ENCODE data around the gene SLC5A5. TPM values are rescaled to one million over a fixed set of nuclear protein-coding genes. Genes with fewer than 3 reads are reported as not detected.
A peak's percentile ranks its signal among the peaks of the same experiment; 100 is the strongest.

The SLC5A5 gene
- total RNA-seq, 1 donor from 2014 or later: not detected

- TF ChIP-seq, protein P1, sequence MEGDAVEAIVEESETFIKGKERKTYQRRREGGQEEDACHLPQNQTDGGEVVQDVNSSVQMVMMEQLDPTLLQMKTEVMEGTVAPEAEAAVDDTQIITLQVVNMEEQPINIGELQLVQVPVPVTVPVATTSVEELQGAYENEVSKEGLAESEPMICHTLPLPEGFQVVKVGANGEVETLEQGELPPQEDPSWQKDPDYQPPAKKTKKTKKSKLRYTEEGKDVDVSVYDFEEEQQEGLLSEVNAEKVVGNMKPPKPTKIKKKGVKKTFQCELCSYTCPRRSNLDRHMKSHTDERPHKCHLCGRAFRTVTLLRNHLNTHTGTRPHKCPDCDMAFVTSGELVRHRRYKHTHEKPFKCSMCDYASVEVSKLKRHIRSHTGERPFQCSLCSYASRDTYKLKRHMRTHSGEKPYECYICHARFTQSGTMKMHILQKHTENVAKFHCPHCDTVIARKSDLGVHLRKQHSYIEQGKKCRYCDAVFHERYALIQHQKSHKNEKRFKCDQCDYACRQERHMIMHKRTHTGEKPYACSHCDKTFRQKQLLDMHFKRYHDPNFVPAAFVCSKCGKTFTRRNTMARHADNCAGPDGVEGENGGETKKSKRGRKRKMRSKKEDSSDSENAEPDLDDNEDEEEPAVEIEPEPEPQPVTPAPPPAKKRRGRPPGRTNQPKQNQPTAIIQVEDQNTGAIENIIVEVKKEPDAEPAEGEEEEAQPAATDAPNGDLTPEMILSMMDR (IDR thresholded peaks at IDR 0.05): no peak
- peak overlapping the region; percentile 93 for H3K4me3 ChIP-seq
Observed at GRCh38 chr19:17861542-17862402, 10.0 kb upstream of the SLC5A5 start.

DNA sequence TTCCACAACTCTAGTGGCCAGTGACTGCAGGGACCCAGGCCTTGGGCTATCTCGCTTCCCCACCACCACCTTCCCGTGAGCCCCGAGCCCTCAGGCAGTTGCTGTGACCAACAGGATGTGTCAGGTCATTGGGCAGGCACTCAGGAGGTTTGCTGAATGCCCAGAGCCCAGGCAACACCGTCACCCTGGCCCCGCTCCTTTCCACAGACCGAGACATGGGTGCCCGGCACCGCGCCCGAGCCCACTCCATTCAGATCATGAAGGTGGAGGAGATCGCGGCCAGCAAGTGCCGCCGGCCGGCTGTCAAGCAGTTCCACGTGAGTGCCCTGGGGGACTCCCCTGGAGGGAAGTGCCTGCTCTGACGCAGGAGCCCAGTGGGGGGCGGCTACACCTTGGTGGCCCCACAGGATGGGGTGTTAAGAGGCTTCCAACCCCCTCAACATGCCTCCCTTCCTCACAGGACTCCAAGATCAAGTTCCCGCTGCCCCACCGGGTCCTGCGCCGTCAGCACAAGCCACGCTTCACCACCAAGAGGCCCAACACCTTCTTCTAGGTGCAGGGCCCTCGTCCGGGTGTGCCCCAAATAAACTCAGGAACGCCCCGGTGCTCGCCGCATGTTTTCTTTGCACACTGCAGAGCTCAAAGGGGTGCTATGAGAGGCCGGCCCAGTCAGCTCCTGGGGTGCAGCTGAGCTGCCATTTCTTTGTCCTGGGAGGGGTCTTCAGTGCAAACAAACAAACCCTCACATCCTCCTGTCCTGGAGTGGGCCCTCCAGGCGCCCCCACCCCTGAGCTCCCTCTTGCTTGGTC, 8.8 kb upstream of the SLC5A5 start:
- TF ChIP-seq, protein P1 (IDR thresholded peaks at IDR 0.05): no peak
- peaks cover 41% of the 10 kb centered on the region for H3K36me3 ChIP-seq
- no peak overlapping the region for H3K27ac ChIP-seq
- ATAC-seq (no peak), DNase-seq (no peak)
- H3K9me3 ChIP-seq: no peaks in the 10 kb centered on the region
- no peaks in the 10 kb centered on the region for H3K27me3 ChIP-seq
- intact Hi-C loops (cut with DNase I): no loop called here
- no peak overlapping the region for H3K4me3 ChIP-seq
- H3K4me1 ChIP-seq: peaks cover 12% of the 10 kb centered on the region

More at GRCh38 chr19:17861542-17862402, 10.0 kb upstream of the SLC5A5 start:
- intact Hi-C loops (cut with DNase I): no loop called here
- ATAC-seq (no peak), DNase-seq (no peak)
- Histone ChIP-seq H3K27me3 (no peaks in the 10 kb centered on the region), H3K4me1 (peaks cover 12% of the 10 kb centered on the region), H3K36me3 (peaks cover 41% of the 10 kb centered on the region), H3K9me3 (no peaks in the 10 kb centered on the region), H3K27ac (no peak overlapping the region)

- no peak overlapping the region for H3K27ac ChIP-seq
Observed at GRCh38 chr19:17863520-17864182, 8.1 kb upstream of the SLC5A5 start.

GRCh38 chr19:17865364-17866311, 6.1 kb upstream of the SLC5A5 start:
- intact Hi-C loops (cut with DNase I): no loop called here
- no peak overlapping the region for H3K27ac ChIP-seq
- ATAC-seq (peak; percentile 77), DNase-seq (no peak)
- H3K4me1 ChIP-seq: peaks cover 10% of the 10 kb centered on the region
- peaks cover 41% of the 10 kb centered on the region for H3K36me3 ChIP-seq
- no peak overlapping the region for H3K4me3 ChIP-seq
- no peaks in the 10 kb centered on the region for H3K9me3 ChIP-seq
- TF ChIP-seq, protein P1 (IDR thresholded peaks at IDR 0.05): no peak
- peaks cover 8% of the 10 kb centered on the region for H3K27me3 ChIP-seq

More at GRCh38 chr19:17863520-17864182, 8.1 kb upstream of the SLC5A5 start:
- TF ChIP-seq, protein P1 (IDR thresholded peaks at IDR 0.05): no peak
- H3K9me3 ChIP-seq: no peaks in the 10 kb centered on the region
- ATAC-seq (no peak), DNase-seq (no peak)
- peaks cover 41% of the 10 kb centered on the region for H3K36me3 ChIP-seq
- H3K4me1 ChIP-seq: peaks cover 12% of the 10 kb centered on the region
- no peak overlapping the region for H3K4me3 ChIP-seq
- no peaks in the 10 kb centered on the region for H3K27me3 ChIP-seq
- intact Hi-C loops (cut with DNase I): no loop called here

Measured in upper lobe of right lung (tissue), 1 donor.